HCT116 (cell line): ENCODE data around the gene SPEM1. TPM values are rescaled to one million over a fixed set of nuclear protein-coding genes. Genes with fewer than 3 reads are reported as not detected.
A peak's percentile ranks its signal among the peaks of the same experiment; 100 is the strongest.

Experiments
- ATAC-seq: fragments of 200-7000 bp; cut with Tn5 transposase; 2 replicates; pipeline ENCODE4 v1.9.1; 2020; ENCODE audit warnings: mild to moderate bottlenecking, moderate library complexity
- BruUV-seq: library from RNA; stranded (reverse); fragments of 400-500 nt; replicated peaks from 2 replicates; lab custom pipeline; 2021; lab: Mats Ljungman, UMichigan
- CTCF ChIA-PET: fragments of 300-600 bp; sonication (Branson Sonifier 250); formaldehyde crosslinking; loops from one replicate; lab custom pipeline; 2021; ENCODE audit warnings: antibody characterized with exemption; lab: Charles Lee
- POLR2A ChIA-PET: fragments of 300-600, 350-600 bp; sonication (Branson Sonifier 250); formaldehyde crosslinking; loops from one replicate; lab custom pipeline; 2021; ENCODE audit warnings: antibody characterized with exemption; lab: Charles Lee
- RAD21 ChIA-PET, 2 experiments: fragments of 300-600 bp; sonication (Branson Sonifier 250); formaldehyde crosslinking; loops; one replicate each; lab custom pipeline; 2023; ENCODE audit warnings: low total read pairs in 2 of 2; ENCODE audit not compliant: uncharacterized antibody in 2 of 2, unreplicated experiment in 2 of 2, low non-redundant PET in 1 of 2; lab: Charles Lee
- DNase-seq: peaks from one replicate; pipeline ENCODE4 v3.0.0-alpha.2; 2010; ENCODE audit warnings: low read depth, low spot score
- H2AFZ ChIP-seq: fragments of 200-600 bp; shearing (Covaris generic), sonication (generic); 2 replicates; pipeline ENCODE4 v1.6.1; 2017; ENCODE audit warnings: low read depth, mixed run types, mixed read lengths, antibody characterized with exemption, low read length; ENCODE audit not compliant: poor library complexity, severe bottlenecking
- H3K27ac ChIP-seq: 2 replicates; pipeline ENCODE4 v1.5.1; 2012; ENCODE audit warnings: low read depth, low read length
- H3K27me3 ChIP-seq: fragments of 200-600 bp; sonication (generic); 2 replicates; pipeline ENCODE4 v1.6.1; 2016; ENCODE audit warnings: mixed run types, low read length, mixed read lengths; ENCODE audit not compliant: insufficient read depth
- H3K36me3 ChIP-seq, 2 experiments: fragments of 200-500 bp in 1 of 2; fragments of 200-600 bp in 1 of 2; sonication (Bioruptor generic) in 1 of 2; sonication (generic) in 1 of 2; 2 replicates each; pipeline versions ENCODE4 v1.5.1 to v1.6.1; 2014 to 2016; ENCODE audit warnings: low read length in 2 of 2, inconsistent platforms in 1 of 2, mixed read lengths in 1 of 2, mixed run types in 1 of 2; ENCODE audit not compliant: insufficient read depth in 2 of 2, control insufficient read depth in 1 of 2
- H3K4me1 ChIP-seq, 2 experiments: fragments of 200-600 bp in 1 of 2; sonication (generic) in 1 of 2; 2 replicates each; pipeline versions ENCODE4 v1.5.1 to v1.6.1; 2012 to 2017; ENCODE audit warnings: low read length in 2 of 2, inconsistent platforms in 1 of 2, mild to moderate bottlenecking in 1 of 2, mixed read lengths in 1 of 2, mixed run types in 1 of 2, moderate library complexity in 1 of 2; ENCODE audit not compliant: insufficient read depth in 2 of 2, control insufficient read depth in 1 of 2
- H3K4me2 ChIP-seq: fragments of 200-600 bp; sonication (generic); 2 replicates; pipeline ENCODE4 v1.6.1; 2017; ENCODE audit warnings: mixed run types, low read length, mixed read lengths
- H3K4me3 ChIP-seq, 2 experiments: fragments of 200-600 bp in 1 of 2; sonication (generic) in 1 of 2; replicated peaks in 1 of 2; 2 replicates each; pipeline ENCODE4 v1.5.1; 2011 to 2016; ENCODE audit warnings: low read length in 2 of 2, control low read depth in 1 of 2, low read depth in 1 of 2, mild to moderate bottlenecking in 1 of 2, mixed read lengths in 1 of 2, mixed run types in 1 of 2
- H3K79me2 ChIP-seq: fragments of 200-600 bp; sonication (generic); 2 replicates; pipeline ENCODE4 v1.6.1; 2017; ENCODE audit warnings: mild to moderate bottlenecking, mixed run types, low read length, moderate library complexity, mixed read lengths; ENCODE audit not compliant: insufficient read depth
- H3K9ac ChIP-seq: fragments of 200-600 bp; sonication (generic); 2 replicates; pipeline ENCODE4 v1.6.1; 2016; ENCODE audit warnings: low read length, mixed read lengths
- H3K9me2 ChIP-seq: fragments of 200-600 bp; sonication (generic), shearing (Covaris generic); 2 replicates; pipeline ENCODE4 v1.6.1; 2017; ENCODE audit warnings: mixed run types, mild to moderate bottlenecking, moderate library complexity; ENCODE audit not compliant: insufficient read depth
- H3K9me3 ChIP-seq, 2 experiments: fragments of 200-500 bp in 1 of 2; fragments of 200-600 bp in 1 of 2; sonication (Bioruptor generic) in 1 of 2; sonication (generic) in 1 of 2; 2 replicates each; pipeline ENCODE4 v1.6.1; 2014 to 2017; ENCODE audit warnings: low read length in 2 of 2, mixed read lengths in 2 of 2, inconsistent platforms in 1 of 2, low read depth in 1 of 2, mild to moderate bottlenecking in 1 of 2, mixed run types in 1 of 2, moderate library complexity in 1 of 2; ENCODE audit not compliant: control insufficient read depth in 1 of 2, insufficient read depth in 1 of 2
- H4K20me1 ChIP-seq: fragments of 200-600 bp; sonication (generic), shearing (Covaris generic); 2 replicates; pipeline ENCODE4 v1.6.1; 2017; ENCODE audit warnings: mixed run types, mild to moderate bottlenecking, moderate library complexity; ENCODE audit not compliant: insufficient read depth
- ATF3 ChIP-seq: IDR thresholded peaks from 2 replicates; pipeline ENCODE4 v1.6.1; 2012
- CBX3 ChIP-seq: IDR thresholded peaks from 2 replicates; pipeline ENCODE4 v1.6.1; 2012; ENCODE audit warnings: low read depth
- CEBPB ChIP-seq: IDR thresholded peaks from 2 replicates; pipeline ENCODE4 v1.6.1; 2012; ENCODE audit warnings: low read depth
- CTCF ChIP-seq, 3 experiments: fragments of 200-600 bp in 1 of 3; sonication (generic) in 1 of 3; IDR thresholded peaks in 2 of 3; conservative IDR thresholded peaks in 1 of 3; 2 replicates each; pipeline ENCODE4 v1.5.1; 2012 to 2017; ENCODE audit warnings: low read depth in 2 of 3, low read length in 2 of 3, antibody characterized with exemption in 1 of 3, borderline replicate concordance in 1 of 3, control low read depth in 1 of 3, mild to moderate bottlenecking in 1 of 3, mixed read lengths in 1 of 3, mixed run types in 1 of 3, moderate library complexity in 1 of 3; ENCODE audit not compliant: insufficient read depth in 1 of 3
- EGR1 ChIP-seq: IDR thresholded peaks from 2 replicates; pipeline ENCODE4 v1.6.1; 2012; ENCODE audit warnings: low read depth
- FOSL1 ChIP-seq: IDR thresholded peaks from 2 replicates; pipeline ENCODE4 v1.6.1; 2012; ENCODE audit warnings: low read depth
- JUND ChIP-seq: IDR thresholded peaks from 2 replicates; pipeline ENCODE4 v1.6.1; 2012
- POLR2A ChIP-seq: IDR thresholded peaks from 2 replicates; pipeline ENCODE4 v1.7.0; 2011; ENCODE audit warnings: borderline replicate concordance; ENCODE audit not compliant: insufficient read depth, insufficient read length; ENCODE audit errors: extremely low read depth
- POLR2AphosphoS5 ChIP-seq: IDR thresholded peaks from 2 replicates; pipeline ENCODE4 v1.6.1; 2011; ENCODE audit warnings: mild to moderate bottlenecking, low read depth, low read length, moderate library complexity
- RAD21 ChIP-seq: IDR thresholded peaks from 2 replicates; pipeline ENCODE4 v1.6.1; 2012; ENCODE audit warnings: low read depth, mild to moderate bottlenecking
- REST ChIP-seq: IDR thresholded peaks from 2 replicates; pipeline ENCODE4 v1.6.1; 2012; ENCODE audit warnings: low read depth
- SIN3A ChIP-seq: IDR thresholded peaks from 2 replicates; pipeline ENCODE4 v1.6.1; 2012; ENCODE audit warnings: low read depth
- SP1 ChIP-seq: IDR thresholded peaks from 2 replicates; pipeline ENCODE4 v1.6.1; 2012; ENCODE audit warnings: low read depth
- SRF ChIP-seq: IDR thresholded peaks from 2 replicates; pipeline ENCODE4 v1.6.1; 2012; ENCODE audit warnings: low read depth
- TCF7L2 ChIP-seq: IDR thresholded peaks from 2 replicates; pipeline ENCODE4 v1.7.0; 2011; ENCODE audit warnings: borderline replicate concordance, inconsistent platforms; ENCODE audit not compliant: insufficient read depth, insufficient read length; ENCODE audit errors: extremely low read depth
- YY1 ChIP-seq: IDR thresholded peaks from 2 replicates; pipeline ENCODE4 v1.6.1; 2011; ENCODE audit warnings: low read length, low read depth, moderate library complexity, mild to moderate bottlenecking; ENCODE audit not compliant: insufficient replicate concordance; ENCODE audit errors: extremely low read depth
- ZBTB33 ChIP-seq: IDR thresholded peaks from 2 replicates; pipeline ENCODE4 v1.6.1; 2011; ENCODE audit warnings: mild to moderate bottlenecking, low read length, moderate library complexity; ENCODE audit not compliant: insufficient replicate concordance; ENCODE audit errors: extremely low read depth
- ZFX ChIP-seq: fragments of 450-650 bp; IDR thresholded peaks from 2 replicates; pipeline ENCODE4 v1.6.1; 2017
- ZNF274 ChIP-seq: fragments of 200-500 bp; sonication (Bioruptor generic); IDR thresholded peaks from 2 replicates; pipeline ENCODE4 v1.6.1; 2014; ENCODE audit warnings: mild to moderate bottlenecking, low read depth, low read length, inconsistent platforms
- intact Hi-C: fragments of 100-400 bp; cut with micrococcal nuclease; formaldehyde crosslinking; loops from 2 replicates; pipeline ENCODE4 v1.10.0; 2022
- total RNA-seq: library from RNA; stranded (reverse); gene quantifications from one replicate; pipeline ENCODE4 v1.2.1, GENCODE V29; 2021; ENCODE audit not compliant: unreplicated experiment

SPEM1 gene
- total RNA-seq, 1 experiment from 2014 or later = 0.32 TPM

- H3K4me1 ChIP-seq = peaks cover 30 to 43% of the 10 kb centered on the region in 2 experiments
- H3K27ac ChIP-seq = peak overlapping the region; percentile 70
- no peaks in the 10 kb centered on the region for H3K27me3 ChIP-seq
- intact Hi-C loops = loop anchor here (1.0 kb wide), 1 partner anchor 30 kb away; the partner anchor contains the start of gene TMEM102
- peaks cover 0 to 2% of the 10 kb centered on the region in 2 experiments; a peak in 1 of 4 replicates for H3K36me3 ChIP-seq
- H4K20me1 ChIP-seq = no peaks in the 10 kb centered on the region
- H2AFZ ChIP-seq = no peak overlapping the region
- RAD21 ChIA-PET = interaction anchor here (0.5 to 1.2 kb wide), 3 partner anchors 10 to 123 kb away, joined by 3 read pairs; partner anchors contain the start of genes PLSCR3 (in 1 of the 2) and SLC2A4 (in 1 of the 2)
- peak overlapping the region; percentile 81 for H3K4me2 ChIP-seq
- BruUV-seq = no TSS peak
- no peaks in the 10 kb centered on the region for H3K9me2 ChIP-seq
- H3K79me2 ChIP-seq = peaks cover 8% of the 10 kb centered on the region
- peak; percentile 35 for ATAC-seq
- POLR2A ChIA-PET = interaction anchor here (0.8 to 2.3 kb wide), 15 partner anchors 11 to 179 kb away, joined by 3 to 33 read pairs (median 5); partner anchors contain the start of genes MPDU1, NEURL4, PLSCR3 and POLR2A
- H3K4me3 ChIP-seq = peak overlapping the region; percentile 61 to 72
- H3K9ac ChIP-seq = peak overlapping the region; percentile 84
- CTCF ChIA-PET = interaction anchor here (0.8 to 1.4 kb wide), 6 partner anchors 11 to 283 kb away, joined by 3 to 20 read pairs (median 4); partner anchors contain the start of genes PLSCR3, TMEM102, TNK1 and TP53
- no peak for DNase-seq
- no peaks in the 10 kb centered on the region for H3K9me3 ChIP-seq
- TF ChIP-seq ZNF274 (no peak), YY1 (peak; percentile 39), POLR2AphosphoS5 (peak; percentile 55; the same call in 1 of the 2 replicates), CTCF (IDR thresholded peaks at IDR 0.05 in 2 of 3, conservative IDR thresholded peaks at IDR 0.05 in 1 of 3; ENCODE audit: borderline replicate concordance in 1 of 3, insufficient read depth in 1 of 3, low read depth in 2 of 3, low read length in 2 of 3) (no peak), CBX3 (no peak), FOSL1 (no peak), ATF3 (no peak), EGR1 (0 out of 2 replicates have a peak, but pooled peaks have one; percentile 24), TCF7L2 (no peak), CEBPB (no peak), POLR2A (peak; percentile 49), JUND (no peak), REST (no peak), RAD21 (no peak), ZFX (0 out of 2 replicates have a peak, but pooled peaks have one; percentile 14), SP1 (no peak), ZBTB33 (no peak), SIN3A (no peak), SRF (no peak)
Measured at GRCh38 chr17:7404737-7405349, 15.3 kb upstream of the SPEM1 start.
